LNCaP clone FGC (cell line): ENCODE measurements around the gene C1QTNF5.

Experiments
- DNase-seq: peaks from one replicate; pipeline ENCODE4 v3.0.0-alpha.2; 2011; ENCODE audit warnings: low read depth
- H3K4me3 ChIP-seq: 2 replicates; pipeline ENCODE4 v1.5.1; 2011; ENCODE audit warnings: mild to moderate bottlenecking, low read depth, low read length, control low read depth
- CTCF ChIP-seq: IDR thresholded peaks from 2 replicates; pipeline ENCODE4 v1.5.1; 2012; ENCODE audit warnings: mild to moderate bottlenecking; ENCODE audit not compliant: control insufficient read depth, insufficient read depth; ENCODE audit errors: extremely low read depth

C1QTNF5 gene

GRCh38 chr11:119344291-119345010 is 3.8 kb upstream of the C1QTNF5 start:
- TF ChIP-seq CTCF, result no peak
- DNase-seq, result no peak
- no peak overlapping the region for H3K4me3 ChIP-seq

- no peak for DNase-seq
- no peak for TF ChIP-seq CTCF
- H3K4me3 ChIP-seq, result no peak overlapping the region
Measured at GRCh38 chr11:119343726-119344125, 3.0 kb upstream of the C1QTNF5 start.

GRCh38 chr11:119342362-119343130 is 1.9 kb upstream of the C1QTNF5 start:
- no peak overlapping the region for H3K4me3 ChIP-seq
- no peak for TF ChIP-seq CTCF
- no peak for DNase-seq

GRCh38 chr11:119342023-119342300 is 1.3 kb upstream of the C1QTNF5 start:
- no peak overlapping the region for H3K4me3 ChIP-seq
- no peak for DNase-seq
- TF ChIP-seq CTCF, result no peak

- no peak for DNase-seq
- no peak for TF ChIP-seq CTCF
- H3K4me3 ChIP-seq, result no peak overlapping the region
Measured at GRCh38 chr11:119341222-119342022, 739 bp upstream of the C1QTNF5 start.

GRCh38 chr11:119339589-119340334 is 921 bp downstream of the C1QTNF5 start:
- TF ChIP-seq CTCF, result peak; percentile 77
- DNase-seq, result no peak
- H3K4me3 ChIP-seq, result peak overlapping the region; percentile 30
